CD4-positive, alpha-beta memory T cell (primary cell): ENCODE data around the gene GPATCH2. TPM values are rescaled to one million over a fixed set of nuclear protein-coding genes. Genes with fewer than 3 reads are reported as not detected.
"Not testable (repeated sequence)": the region's sequence is repeated elsewhere in the genome, so short reads cannot be mapped to it uniquely, and the experiment has no call there.

Experiments used
- CTCF ChIA-PET: fragments of 350-600 bp; sonication (Branson Sonifier 250); formaldehyde crosslinking; loops from one replicate; lab custom pipeline; 2021; ENCODE audit warnings: inconsistent platforms; ENCODE audit not compliant: partially characterized antibody; lab: Charles Lee
- POLR2A ChIA-PET: fragments of 350-600 bp; sonication (Branson Sonifier 250); formaldehyde crosslinking; loops from one replicate; lab custom pipeline; 2021; ENCODE audit not compliant: partially characterized antibody; lab: Charles Lee
- DNase-seq, 5 donors: peaks; one replicate each; pipeline versions ENCODE4 v3.0.0 to v3.0.0-alpha.2; 2020 to 2022; ENCODE audit warnings: mixed read lengths in 1 of 5
- H3K27ac ChIP-seq: one replicate; pipeline ENCODE4 v1.7.0; 2013; ENCODE audit warnings: low read depth, low read length
- H3K27me3 ChIP-seq: 2 replicates; pipeline ENCODE4 v1.7.0; 2013; ENCODE audit warnings: mild to moderate bottlenecking, low read length, moderate library complexity; ENCODE audit not compliant: insufficient read depth
- H3K36me3 ChIP-seq: 2 replicates; pipeline ENCODE4 v1.7.0; 2013; ENCODE audit warnings: mild to moderate bottlenecking, low read length, moderate library complexity; ENCODE audit not compliant: insufficient read depth
- H3K4me1 ChIP-seq: 2 replicates; pipeline ENCODE4 v1.7.0; 2013; ENCODE audit warnings: mild to moderate bottlenecking, low read length, moderate library complexity; ENCODE audit not compliant: insufficient read depth
- H3K4me3 ChIP-seq, 2 donors: one replicate each; pipeline ENCODE4 v1.7.0; 2013; ENCODE audit warnings: low read length in 2 of 2, mild to moderate bottlenecking in 1 of 2
- H3K9me3 ChIP-seq, 2 donors: one replicate each; pipeline ENCODE4 v1.7.0; 2013; ENCODE audit warnings: low read length in 2 of 2, control low read depth in 1 of 2; ENCODE audit not compliant: control insufficient read depth in 1 of 2
- H3K27ac Mint-ChIP-seq, 7 donors: one replicate each; pipeline ENCODE4 v1.8.0; 2020 to 2021; ENCODE audit warnings: mixed read lengths in 7 of 7, mild to moderate bottlenecking in 6 of 7, inconsistent platforms in 3 of 7, moderate library complexity in 3 of 7
- H3K27me3 Mint-ChIP-seq, 2 donors: one replicate each; pipeline ENCODE4 v1.8.0; 2020 to 2021; ENCODE audit warnings: mixed read lengths in 2 of 2
- H3K36me3 Mint-ChIP-seq, 2 donors: one replicate each; pipeline ENCODE4 v1.8.0; 2020 to 2021; ENCODE audit warnings: mixed read lengths in 2 of 2, inconsistent platforms in 1 of 2, mild to moderate bottlenecking in 1 of 2
- H3K4me1 Mint-ChIP-seq, 4 donors: one replicate each; pipeline ENCODE4 v1.8.0; 2020 to 2021; ENCODE audit warnings: mixed read lengths in 4 of 4, mild to moderate bottlenecking in 1 of 4
- H3K4me3 Mint-ChIP-seq, 8 donors: one replicate each; pipeline ENCODE4 v1.8.0; 2020 to 2021; ENCODE audit warnings: mixed read lengths in 8 of 8, mild to moderate bottlenecking in 7 of 8, moderate library complexity in 6 of 8, inconsistent platforms in 3 of 8
- H3K9me3 Mint-ChIP-seq, 8 donors: one replicate each; pipeline ENCODE4 v1.8.0; 2020 to 2021; ENCODE audit warnings: mixed read lengths in 8 of 8, mild to moderate bottlenecking in 5 of 8, inconsistent platforms in 3 of 8, moderate library complexity in 1 of 8
- intact Hi-C: fragments of 100-400 bp; cut with micrococcal nuclease; formaldehyde crosslinking; loops from one replicate; pipeline ENCODE4 v1.15.1; 2023
- polyA plus RNA-seq, 2 donors: library from polyadenylated mRNA; unstranded; fragments of 300-500 nt; fragmentation: Illumina TruSeq; gene quantifications; one replicate each; pipeline ENCODE4 v1.2.3, GENCODE V29; 2021
- total RNA-seq, 2 experiments: library from RNA; stranded (reverse); gene quantifications; one replicate each; pipeline ENCODE4 v1.2.3, GENCODE V29; 2021

GPATCH2 gene
- total and polyA plus RNA-seq, 4 experiments from 2014 or later: 1.8 to 11.3 (median 6.5) TPM

DNA sequence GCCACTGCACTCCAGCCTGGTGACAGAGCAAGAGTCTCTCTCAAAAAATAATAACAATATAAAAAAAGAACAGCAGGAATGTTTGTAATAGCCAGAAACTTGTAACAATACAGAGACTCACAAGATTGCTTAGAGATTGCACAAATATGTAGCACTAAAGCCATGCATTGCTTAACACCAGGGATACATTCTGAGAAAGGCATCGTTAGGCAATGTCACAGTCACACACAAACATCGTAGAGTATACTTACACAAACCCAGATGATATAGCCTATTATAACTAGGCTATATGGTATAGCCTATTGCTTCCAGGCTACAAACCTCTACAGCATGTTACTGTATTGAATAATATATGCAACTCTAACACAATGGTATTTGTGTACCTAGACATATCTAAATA, 45.3 kb downstream of the GPATCH2 start:
- POLR2A ChIA-PET: no interaction called here

DNA sequence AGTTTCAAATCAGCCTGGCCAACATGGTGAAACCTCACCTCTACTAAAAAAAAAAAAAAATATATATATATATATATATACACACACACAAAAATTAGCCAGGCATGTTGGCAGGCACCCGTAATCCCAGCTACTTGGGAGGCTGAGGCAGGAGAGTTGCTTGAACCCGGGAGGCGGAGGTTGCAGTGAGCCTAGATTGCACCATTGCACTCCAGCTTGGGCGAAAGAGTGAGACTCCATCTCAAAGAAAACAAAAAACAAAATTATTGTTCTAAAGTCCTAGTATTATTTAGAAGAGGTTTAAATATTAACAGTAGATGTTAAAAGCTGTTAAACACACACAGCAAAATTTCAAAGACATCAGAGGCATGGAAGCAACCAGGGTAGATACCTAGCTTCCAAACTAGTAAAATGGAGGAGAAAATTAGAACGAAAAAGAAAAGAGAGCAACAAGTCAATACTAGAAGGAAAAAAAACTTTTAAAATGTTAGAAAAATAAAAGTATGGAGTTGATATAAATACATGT, 46.5 kb downstream of the GPATCH2 start:
- H3K27ac Mint-ChIP-seq, DNase-seq, H3K4me3 ChIP-seq, H3K4me1 Mint-ChIP-seq, H3K27ac ChIP-seq, H3K4me1 ChIP-seq, H3K9me3 ChIP-seq, POLR2A ChIA-PET, intact Hi-C loops, H3K36me3 ChIP-seq, H3K27me3 Mint-ChIP-seq, H3K27me3 ChIP-seq, H3K9me3 Mint-ChIP-seq, H3K4me3 Mint-ChIP-seq: not testable (repeated sequence)
- peaks cover 17 to 26% of the 10 kb centered on the region in 2 donors for H3K36me3 Mint-ChIP-seq
- CTCF ChIA-PET: interaction anchor here (1.0 kb wide), 1 partner anchor 13 kb away, joined by 3 read pairs; no protein-coding TSS in a partner anchor

More for the DNA sequence above, 45.3 kb downstream of the GPATCH2 start:
- Mint-ChIP-seq H3K27ac (no peak overlapping the region), H3K4me3 (no peak overlapping the region), H3K27me3 (no peaks in the 10 kb centered on the region), H3K4me1 (peaks cover 0 to 4% (median under 1%) of the 10 kb centered on the region in 4 donors), H3K36me3 (peaks cover 20 to 26% of the 10 kb centered on the region in 2 donors), H3K9me3 (peaks cover 0 to 2% (median 0%) of the 10 kb centered on the region in 8 donors)
- Histone ChIP-seq H3K4me3 (no peak overlapping the region), H3K36me3 (no peaks in the 10 kb centered on the region), H3K9me3 (no peaks in the 10 kb centered on the region), H3K27me3 (no peaks in the 10 kb centered on the region), H3K27ac (no peak overlapping the region), H3K4me1 (no peaks in the 10 kb centered on the region)
- intact Hi-C loops: no loop called here
- CTCF ChIA-PET: no interaction called here
- DNase-seq: no peak

- ChIA-PET CTCF (no interaction called here), POLR2A (no interaction called here)
- H3K9me3 Mint-ChIP-seq: no peaks in the 10 kb centered on the region
- no peaks in the 10 kb centered on the region for H3K36me3 ChIP-seq
- H3K4me3 ChIP-seq: no peak overlapping the region
- no peaks in the 10 kb centered on the region for H3K9me3 ChIP-seq
- no peak for DNase-seq
- H3K27me3 Mint-ChIP-seq: no peaks in the 10 kb centered on the region
- no peaks in the 10 kb centered on the region for H3K27me3 ChIP-seq
- H3K27ac Mint-ChIP-seq: no peak overlapping the region
- peaks cover 6 to 9% of the 10 kb centered on the region in 2 donors for H3K36me3 Mint-ChIP-seq
- intact Hi-C loops: no loop called here
- H3K4me3 Mint-ChIP-seq: no peak overlapping the region
- H3K27ac ChIP-seq: no peak overlapping the region
- peaks cover 0 to 1% (median 0%) of the 10 kb centered on the region in 4 donors for H3K4me1 Mint-ChIP-seq
- no peaks in the 10 kb centered on the region for H3K4me1 ChIP-seq
Measured at GRCh38 chr1:217577336-217577735, 53.6 kb downstream of the GPATCH2 start.

GRCh38 chr1:217574265-217574949, 56.5 kb downstream of the GPATCH2 start:
- no peaks in the 10 kb centered on the region for H3K9me3 Mint-ChIP-seq
- no peak overlapping the region for H3K27ac ChIP-seq
- CTCF ChIA-PET: interaction anchor here (1.4 kb wide), 1 partner anchor 21 kb away, joined by 3 read pairs; no protein-coding TSS in a partner anchor
- intact Hi-C loops: no loop called here
- H3K27me3 ChIP-seq: no peaks in the 10 kb centered on the region
- no peaks in the 10 kb centered on the region for H3K36me3 ChIP-seq
- no peak overlapping the region for H3K4me3 ChIP-seq
- no peak overlapping the region for H3K27ac Mint-ChIP-seq
- DNase-seq: no peak
- H3K4me3 Mint-ChIP-seq: no peak overlapping the region
- POLR2A ChIA-PET: no interaction called here
- no peaks in the 10 kb centered on the region for H3K4me1 ChIP-seq
- H3K36me3 Mint-ChIP-seq: peaks cover 2 to 9% of the 10 kb centered on the region in 2 donors
- no peaks in the 10 kb centered on the region for H3K9me3 ChIP-seq
- H3K27me3 Mint-ChIP-seq: no peaks in the 10 kb centered on the region
- H3K4me1 Mint-ChIP-seq: peaks cover 0 to 4% (median 0%) of the 10 kb centered on the region in 4 donors

DNA sequence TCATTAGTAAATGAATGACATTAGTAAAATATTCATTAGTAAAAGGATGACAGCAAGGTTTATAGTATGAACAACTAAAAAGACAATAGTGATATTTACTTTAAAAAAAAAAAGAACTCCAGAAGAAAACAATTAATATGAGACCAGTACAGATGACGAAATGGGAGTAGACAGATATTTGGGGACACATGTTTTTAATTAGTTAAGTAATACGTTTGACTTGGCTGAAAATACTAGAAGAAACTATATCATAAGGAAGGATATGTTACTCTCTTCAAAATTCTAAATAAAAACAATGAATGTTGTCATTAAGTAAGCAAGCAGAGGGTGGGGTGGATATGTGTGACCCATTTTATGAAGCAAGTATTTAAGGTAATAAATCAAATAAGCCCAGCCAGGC, 61.9 kb downstream of the GPATCH2 start:
- DNase-seq: no peak
- intact Hi-C loops: no loop called here
- Mint-ChIP-seq H3K27ac (no peak overlapping the region), H3K36me3 (peaks cover 3 to 14% of the 10 kb centered on the region in 2 donors), H3K4me1 (peaks cover 0 to 7% (median 0%) of the 10 kb centered on the region in 4 donors), H3K27me3 (no peaks in the 10 kb centered on the region), H3K4me3 (no peak overlapping the region), H3K9me3 (no peaks in the 10 kb centered on the region)
- Histone ChIP-seq H3K36me3 (no peaks in the 10 kb centered on the region), H3K4me1 (no peaks in the 10 kb centered on the region), H3K27ac (no peak overlapping the region), H3K9me3 (no peaks in the 10 kb centered on the region), H3K4me3 (no peak overlapping the region), H3K27me3 (no peaks in the 10 kb centered on the region)
- ChIA-PET POLR2A (no interaction called here), CTCF (no interaction called here)

GRCh38 chr1:217568200-217568599, 62.7 kb downstream of the GPATCH2 start:
- intact Hi-C loops: no loop called here
- Mint-ChIP-seq H3K4me1 (peaks cover 0 to 7% (median 0%) of the 10 kb centered on the region in 4 donors), H3K36me3 (peaks cover 3 to 19% of the 10 kb centered on the region in 2 donors), H3K4me3 (no peak overlapping the region), H3K27me3 (no peaks in the 10 kb centered on the region), H3K9me3 (no peaks in the 10 kb centered on the region), H3K27ac (no peak overlapping the region)
- H3K4me3 ChIP-seq: no peak overlapping the region
- CTCF ChIA-PET: no interaction called here
- no peaks in the 10 kb centered on the region for H3K9me3 ChIP-seq
- no peak overlapping the region for H3K27ac ChIP-seq
- no peaks in the 10 kb centered on the region for H3K4me1 ChIP-seq
- POLR2A ChIA-PET: no interaction called here
- no peaks in the 10 kb centered on the region for H3K27me3 ChIP-seq
- no peaks in the 10 kb centered on the region for H3K36me3 ChIP-seq
- no peak for DNase-seq

GRCh38 chr1:217564833-217565232, 66.1 kb downstream of the GPATCH2 start:
- H3K4me1 ChIP-seq: no peaks in the 10 kb centered on the region
- Mint-ChIP-seq H3K9me3 (peaks cover 0 to 3% (median 0%) of the 10 kb centered on the region in 8 donors), H3K27me3 (no peaks in the 10 kb centered on the region), H3K27ac (no peak overlapping the region), H3K4me1 (peaks cover 0 to 4% (median under 1%) of the 10 kb centered on the region in 4 donors), H3K36me3 (peaks cover 8 to 32% of the 10 kb centered on the region in 2 donors), H3K4me3 (no peak overlapping the region)
- ChIA-PET CTCF (no interaction called here), POLR2A (no interaction called here)
- H3K9me3 ChIP-seq: no peaks in the 10 kb centered on the region
- no peak for DNase-seq
- intact Hi-C loops: no loop called here
- H3K36me3 ChIP-seq: no peaks in the 10 kb centered on the region
- no peak overlapping the region for H3K27ac ChIP-seq
- H3K27me3 ChIP-seq: no peaks in the 10 kb centered on the region
- H3K4me3 ChIP-seq: no peak overlapping the region
